ENCODE data around the gene RHOB. TPM values are rescaled to one million over a fixed set of nuclear protein-coding genes. Genes with fewer than 3 reads are reported as not detected.
A peak's percentile ranks its signal among the peaks of the same experiment; 100 is the strongest.

The RHOB gene
- total and polyA plus RNA-seq, 2 of the 13 experiments (the other 11 are each of a cell fraction or from before 2014, with no cell fraction given) = 192 to 268 TPM

- TF ChIP-seq HDAC1 (CRISPR knock-in tag; IDR thresholded peaks at IDR 0.05) = no peak
- no peak for TF ChIP-seq ZBTB34 (CRISPR knock-in tag; IDR thresholded peaks at IDR 0.05)
- no peak for TF ChIP-seq ZNF704 (CRISPR knock-in tag; IDR thresholded peaks at IDR 0.05; ENCODE audit: borderline replicate concordance)
- TF ChIP-seq SMAD3 (CRISPR knock-in tag; IDR thresholded peaks at IDR 0.05) = no peak
- TF ChIP-seq CCDC6 (CRISPR knock-in tag; IDR thresholded peaks at IDR 0.05) = no peak
- TF ChIP-seq ZSCAN5A (CRISPR knock-in tag; IDR thresholded peaks at IDR 0.05; ENCODE audit: borderline replicate concordance) = no peak
- TF ChIP-seq ETV5 (CRISPR knock-in tag; IDR thresholded peaks at IDR 0.05; ENCODE audit: borderline replicate concordance) = peak; percentile 87; the same call in 1 of the 2 replicates
- TF ChIP-seq DMAP1 (CRISPR knock-in tag; IDR thresholded peaks at IDR 0.05) = no peak
- no peak for TF ChIP-seq GPBP1L1 (CRISPR knock-in tag; IDR thresholded peaks at IDR 0.05)
- TF ChIP-seq RFX3 (CRISPR knock-in tag; IDR thresholded peaks at IDR 0.05) = no peak
- no peak for TF ChIP-seq ZFP36 (IDR thresholded peaks at IDR 0.05; ENCODE audit: borderline replicate concordance, low read depth, low read length, partially characterized antibody)
- TF ChIP-seq ZNF567 (CRISPR knock-in tag; IDR thresholded peaks at IDR 0.05; ENCODE audit: borderline replicate concordance) = no peak
- TF ChIP-seq ARID5B (CRISPR knock-in tag; IDR thresholded peaks at IDR 0.05) = peak; percentile 63
- no peak for TF ChIP-seq CHD2 (IDR thresholded peaks at IDR 0.05; ENCODE audit: low read depth, low read length)
- TF ChIP-seq HOXD1 (CRISPR knock-in tag; IDR thresholded peaks at IDR 0.05) = no peak
- TF ChIP-seq GLI4 (CRISPR knock-in tag; IDR thresholded peaks at IDR 0.05; ENCODE audit: borderline replicate concordance) = no peak
- TF ChIP-seq HDAC2 (CRISPR knock-in tag; IDR thresholded peaks at IDR 0.05) = no peak
- TF ChIP-seq PHF8 (CRISPR knock-in tag; IDR thresholded peaks at IDR 0.05) = no peak
- no peak for TF ChIP-seq NAIF1 (CRISPR knock-in tag; IDR thresholded peaks at IDR 0.05; ENCODE audit: borderline replicate concordance)
- no peak for TF ChIP-seq ZBTB38 (CRISPR knock-in tag; IDR thresholded peaks at IDR 0.05)
- TF ChIP-seq SP4 (CRISPR knock-in tag; IDR thresholded peaks at IDR 0.05) = 0 out of 2 replicates have a peak, but pooled peaks have one; percentile 4
- no peak; the same call in 1 of the 2 replicates for TF ChIP-seq PHF21A (CRISPR knock-in tag; IDR thresholded peaks at IDR 0.05)
Measured at GRCh38 chr2:20431772-20432171, 15.1 kb upstream of the RHOB start (continued).
